Aortic smooth muscle cell (primary cell): ENCODE measurements around the gene PAXX. TPM values are rescaled to one million over a fixed set of nuclear protein-coding genes. Genes with fewer than 3 reads are reported as not detected.

Experiments used
- total RNA-seq: library from RNA; depleted of rRNA; stranded (reverse); fragments of >200 nt; gene quantifications from 2 replicates; pipeline ENCODE4 v1.2.3, GENCODE V29; 2014

The PAXX gene, protein sequence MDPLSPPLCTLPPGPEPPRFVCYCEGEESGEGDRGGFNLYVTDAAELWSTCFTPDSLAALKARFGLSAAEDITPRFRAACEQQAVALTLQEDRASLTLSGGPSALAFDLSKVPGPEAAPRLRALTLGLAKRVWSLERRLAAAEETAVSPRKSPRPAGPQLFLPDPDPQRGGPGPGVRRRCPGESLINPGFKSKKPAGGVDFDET
- 11.6 and 15.6 TPM in 2 replicates for total RNA-seq

DNA sequence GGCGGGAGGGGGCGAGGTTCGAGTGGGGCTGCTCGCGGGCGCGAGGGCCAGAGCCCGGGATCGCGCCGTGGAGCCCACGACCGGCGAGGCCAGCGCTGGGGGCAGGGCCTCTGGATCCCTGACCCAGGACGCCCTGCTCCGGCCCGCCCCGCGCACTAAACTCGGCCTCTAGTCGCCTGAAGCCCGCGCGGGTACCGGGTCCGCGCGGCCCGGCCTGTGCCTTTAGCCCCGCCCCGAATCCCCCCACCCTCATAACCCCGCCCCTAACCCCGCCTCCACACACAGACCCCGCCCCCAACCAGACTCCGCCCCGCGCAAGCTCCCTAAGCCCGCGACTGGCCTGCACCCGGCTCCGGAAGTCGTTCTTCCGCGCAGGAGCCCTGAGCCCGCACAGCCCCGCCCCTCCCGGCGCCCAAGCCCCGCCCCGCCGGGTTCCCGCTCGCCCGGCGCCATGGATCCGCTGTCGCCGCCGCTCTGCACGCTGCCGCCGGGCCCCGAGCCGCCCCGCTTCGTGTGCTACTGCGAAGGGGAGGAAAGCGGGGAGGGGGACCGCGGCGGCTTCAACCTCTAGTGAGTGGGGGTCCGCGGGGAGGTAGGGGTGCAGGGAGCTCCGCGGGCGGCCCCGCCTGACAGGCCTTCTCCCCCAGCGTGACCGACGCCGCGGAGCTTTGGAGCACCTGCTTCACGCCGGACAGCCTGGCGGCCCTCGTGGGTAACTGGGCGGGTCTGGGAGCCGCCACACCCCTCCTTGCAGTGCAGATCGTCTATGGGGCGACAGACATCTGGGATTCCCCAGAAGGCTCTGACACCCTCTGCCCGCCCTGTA lies at the start of gene PAXX:
PAXX (plus strand) TSS at position 430 of the 826 bp plus-strand sequence; CDS start at position 452, 22 bp downstream.

DNA sequence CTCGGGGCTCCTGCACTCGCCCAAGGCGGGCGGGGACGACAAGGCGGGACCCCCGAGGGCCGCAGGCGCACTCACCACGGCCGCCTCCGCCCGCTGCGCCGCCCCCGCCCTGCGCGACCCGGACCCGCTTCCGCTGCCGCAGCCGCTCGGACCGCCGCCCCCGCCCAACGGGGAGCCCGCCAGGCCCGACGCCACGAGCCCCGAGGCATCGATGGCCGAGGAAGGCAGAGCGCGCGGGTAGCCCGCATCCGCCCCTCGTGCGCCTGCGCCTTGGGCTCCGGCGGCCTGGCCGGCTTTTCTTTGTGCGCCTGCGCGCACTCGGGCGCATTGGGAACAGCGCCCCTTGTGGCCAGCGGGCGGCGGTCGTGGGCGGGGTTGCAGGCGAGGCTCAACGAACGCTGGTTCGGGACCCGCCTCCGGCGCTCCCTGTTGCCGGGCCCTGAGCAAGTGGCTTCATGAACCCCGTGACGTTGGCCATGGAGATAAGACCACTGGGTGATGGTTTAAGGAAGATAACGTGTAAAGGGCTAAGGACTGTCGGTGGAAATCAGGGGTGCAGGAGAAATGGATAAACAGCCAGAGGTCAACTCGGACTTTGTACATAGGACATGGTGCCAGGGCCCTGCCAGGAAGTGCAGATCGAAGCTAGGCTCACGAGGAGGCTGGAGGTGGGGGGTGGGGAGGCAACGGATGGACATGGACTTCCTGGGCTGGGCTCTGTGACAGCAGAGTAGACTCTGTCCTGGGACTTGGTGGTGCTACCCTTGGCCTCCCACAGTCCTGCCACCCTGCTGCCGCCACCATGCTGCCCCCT lies 47.5 kb upstream of the PAXX start, which contains the start of the genes C8G and FBXW5:
C8G (plus strand) TSS at position 725 of the 814 bp plus-strand sequence; CDS start at position 803, 78 bp downstream.
FBXW5 (minus strand) TSS at position 220 of the 814 bp plus-strand sequence. CDS start 655 bp downstream, outside the sequence.

DNA sequence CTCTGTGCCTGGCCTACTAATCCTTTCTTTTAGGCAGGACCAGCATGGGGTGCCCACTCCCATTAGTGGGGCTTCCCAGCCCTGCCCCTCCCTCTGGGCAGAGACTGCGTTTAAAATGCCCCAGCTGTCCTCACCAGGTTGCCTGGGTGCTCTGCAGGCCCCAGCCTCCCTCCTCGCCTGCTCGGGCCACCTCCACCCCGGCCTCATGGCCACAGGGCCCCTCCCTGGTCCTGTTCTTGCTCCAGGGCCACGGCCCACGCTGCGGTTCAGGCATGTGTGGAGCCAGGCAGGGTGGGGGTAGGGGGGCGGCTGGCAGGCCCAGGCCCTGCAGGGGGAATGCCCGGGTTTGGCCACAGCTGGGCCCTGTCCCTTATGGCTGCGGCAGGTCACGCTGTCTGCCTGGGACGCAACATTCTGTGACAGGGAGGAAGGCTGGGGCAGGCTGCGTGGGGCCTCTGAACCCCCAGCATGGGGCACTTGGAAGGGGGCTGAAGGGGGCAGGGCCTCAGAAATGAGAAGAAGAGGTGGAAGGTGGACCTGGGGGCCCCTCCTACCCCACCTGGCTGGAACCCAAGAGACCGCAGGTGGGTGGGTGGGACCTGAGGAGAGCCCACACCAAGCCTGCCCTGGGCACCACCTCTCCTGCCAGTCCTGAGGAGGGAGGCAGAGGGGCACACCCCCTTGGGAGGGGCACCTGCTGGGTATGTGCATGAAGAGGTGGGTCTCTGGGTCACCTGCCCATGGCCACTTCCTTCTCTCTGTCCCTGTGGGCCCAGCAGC lies 40.5 kb upstream of the PAXX start, which contains the start of gene LCN12:
LCN12 (plus strand) TSS at position 733 of the 780 bp plus-strand sequence. CDS start 55 bp downstream, outside the sequence.

DNA sequence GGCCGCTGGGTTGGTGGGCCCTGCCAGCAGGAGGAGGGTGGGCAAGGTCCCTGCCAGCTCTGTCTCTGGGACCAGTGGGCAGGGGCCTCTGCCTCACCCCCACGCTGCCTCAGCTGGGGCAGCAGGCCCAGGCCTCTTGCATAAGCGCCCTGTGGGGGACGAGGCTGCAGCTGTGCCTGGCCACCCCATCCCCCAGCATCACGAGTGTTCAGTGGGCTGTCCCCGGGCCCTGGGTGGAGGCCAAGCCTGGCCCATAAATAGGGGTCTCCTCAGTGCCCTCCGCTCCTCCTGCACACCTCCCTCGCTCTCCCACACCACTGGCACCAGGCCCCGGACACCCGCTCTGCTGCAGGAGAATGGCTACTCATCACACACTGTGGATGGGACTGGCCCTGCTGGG lies 15.0 kb upstream of the PAXX start, which contains the start of gene PTGDS:
PTGDS (plus strand) TSS at position 282 of the 400 bp plus-strand sequence; CDS start at position 357, 75 bp downstream.

DNA sequence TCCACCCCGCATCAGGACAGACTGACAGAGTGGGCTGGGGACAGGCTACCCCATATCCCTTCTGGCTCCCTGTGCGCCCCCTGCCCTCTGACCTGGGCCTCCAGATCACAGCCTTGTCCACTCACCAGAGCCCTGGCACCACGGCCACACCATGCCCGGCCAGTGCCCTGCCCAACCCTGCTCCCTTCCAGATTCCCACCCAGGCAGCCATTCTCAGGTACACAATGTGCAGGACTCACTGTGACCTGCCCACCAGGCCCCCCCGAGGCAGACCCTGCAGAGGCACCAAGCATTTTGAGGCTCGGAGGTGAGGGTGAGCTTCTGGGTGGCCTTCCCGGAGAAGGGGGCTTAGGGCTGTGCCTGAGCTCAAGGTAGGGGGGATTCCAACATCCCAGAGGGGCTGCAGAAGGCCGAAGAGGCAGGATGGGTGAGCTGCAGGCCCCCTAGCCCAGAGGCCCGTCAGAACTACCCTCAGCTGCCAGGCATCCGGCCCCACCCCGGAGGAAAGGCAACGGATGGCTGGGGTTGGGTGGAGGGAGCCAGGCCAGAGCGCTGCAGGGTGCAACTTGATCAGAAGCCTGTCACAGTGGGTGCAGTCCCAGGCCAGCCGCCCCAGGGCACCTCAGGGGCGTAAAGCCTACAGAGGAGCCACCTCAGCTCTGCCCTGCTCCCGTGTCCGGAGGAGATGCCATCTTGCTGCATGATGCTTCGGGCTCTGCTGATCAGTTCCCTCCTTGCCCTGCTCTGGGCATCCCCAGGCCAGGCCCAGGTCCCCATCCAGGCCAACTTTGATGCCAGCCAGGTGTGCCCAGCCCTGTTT lies 9.8 kb upstream of the PAXX start, which contains the start of gene LCNL1:
LCNL1 (plus strand) TSS at position 762 of the 820 bp plus-strand sequence. CDS start 594 bp downstream, outside the sequence.

DNA sequence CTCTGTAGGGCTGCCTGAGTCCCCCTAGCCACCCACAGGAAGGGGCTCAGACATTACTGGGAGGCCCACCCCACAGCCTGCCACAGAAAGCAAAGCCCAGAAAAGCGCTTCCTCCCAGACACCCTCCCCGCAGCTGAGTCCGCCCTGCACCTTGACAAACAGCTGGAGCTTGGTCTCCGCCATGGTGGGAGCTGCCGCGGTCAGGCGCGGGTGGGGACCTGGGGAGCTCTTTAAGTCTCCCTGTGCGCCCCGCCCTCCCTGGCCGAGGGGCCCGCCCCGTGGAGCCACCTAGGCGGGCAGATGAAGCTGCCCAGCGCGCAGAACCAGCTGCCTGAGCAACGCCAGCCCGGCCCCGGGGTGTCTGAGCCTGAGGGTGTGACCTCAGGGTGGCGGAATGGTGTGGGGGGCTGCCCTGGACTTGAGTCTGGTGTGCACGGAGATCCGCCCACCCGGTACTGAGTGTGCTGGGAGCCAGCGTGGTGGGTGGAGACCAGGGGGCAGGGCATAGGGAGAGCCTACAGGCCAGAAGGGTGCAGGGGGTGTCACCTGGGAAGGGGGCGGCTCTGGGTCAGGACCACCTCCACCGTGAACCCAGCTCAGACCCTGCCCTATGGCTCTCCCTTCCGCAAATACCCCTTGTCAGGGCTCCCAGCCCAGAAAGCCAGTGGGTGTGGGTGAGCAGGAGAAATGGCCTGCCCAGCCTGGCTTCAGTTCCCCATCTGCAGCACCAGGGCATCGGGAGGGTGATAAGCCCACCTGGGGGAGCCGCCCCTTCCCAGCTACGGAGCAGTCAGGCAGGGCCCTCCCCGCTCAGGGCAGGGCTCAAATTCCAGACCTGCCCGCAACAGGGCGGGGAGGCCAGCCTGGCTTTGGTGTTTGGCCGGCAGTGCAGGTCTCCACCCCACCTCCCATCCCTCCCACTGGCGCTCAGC lies 4.4 kb downstream of the PAXX start, which contains the start of gene CLIC3:
CLIC3 (minus strand) TSS at position 208 of the 932 bp plus-strand sequence; CDS start at position 183, 25 bp downstream.

DNA sequence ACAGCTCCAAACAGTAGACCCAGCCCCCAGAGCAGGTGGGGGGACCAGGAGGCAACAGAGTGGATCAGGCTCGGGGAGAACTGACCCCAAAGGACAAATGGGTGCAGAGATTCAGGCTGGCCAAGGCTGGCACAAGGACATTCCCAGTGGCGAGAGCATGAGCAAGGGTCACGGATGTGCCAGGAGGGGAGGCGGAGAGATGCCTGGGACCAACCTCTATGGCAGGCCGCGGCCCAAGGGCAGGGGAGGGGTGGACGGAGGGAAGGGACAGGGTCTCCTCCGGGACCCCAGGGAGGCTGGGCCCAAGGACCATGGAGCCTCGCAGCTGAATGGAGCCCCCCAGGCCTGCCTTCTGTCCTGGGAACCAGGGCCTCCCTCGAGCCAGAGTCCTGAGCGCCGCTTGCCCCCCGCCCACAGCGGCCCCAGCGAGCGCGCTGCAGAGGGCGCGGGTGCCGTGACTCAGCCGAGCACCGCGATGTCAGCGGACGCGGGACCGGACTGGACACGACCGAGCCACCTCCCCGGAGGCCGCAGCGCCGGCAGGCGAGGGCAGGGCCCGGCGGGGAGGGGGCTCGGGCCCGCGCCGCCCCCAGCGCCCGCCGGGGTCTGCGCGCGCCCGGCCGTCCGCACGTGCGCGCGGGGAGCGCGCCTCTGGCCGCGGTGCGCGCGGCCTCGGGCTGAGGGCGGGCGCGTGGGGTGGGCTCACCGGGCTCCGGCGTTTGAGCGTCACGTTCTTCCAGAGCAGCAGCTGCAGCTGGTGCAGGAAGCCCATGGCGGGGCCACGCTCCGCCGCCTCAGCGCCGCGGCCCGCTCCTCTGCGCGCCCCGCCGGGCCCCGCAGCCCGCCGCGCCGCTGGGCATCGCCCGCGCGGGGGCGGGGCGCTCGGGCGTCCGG lies 35.4 kb downstream of the PAXX start, which contains the start of gene ABCA2:
ABCA2 (minus strand) TSS at position 869 of the 894 bp plus-strand sequence; CDS start at position 772, 97 bp downstream.

DNA sequence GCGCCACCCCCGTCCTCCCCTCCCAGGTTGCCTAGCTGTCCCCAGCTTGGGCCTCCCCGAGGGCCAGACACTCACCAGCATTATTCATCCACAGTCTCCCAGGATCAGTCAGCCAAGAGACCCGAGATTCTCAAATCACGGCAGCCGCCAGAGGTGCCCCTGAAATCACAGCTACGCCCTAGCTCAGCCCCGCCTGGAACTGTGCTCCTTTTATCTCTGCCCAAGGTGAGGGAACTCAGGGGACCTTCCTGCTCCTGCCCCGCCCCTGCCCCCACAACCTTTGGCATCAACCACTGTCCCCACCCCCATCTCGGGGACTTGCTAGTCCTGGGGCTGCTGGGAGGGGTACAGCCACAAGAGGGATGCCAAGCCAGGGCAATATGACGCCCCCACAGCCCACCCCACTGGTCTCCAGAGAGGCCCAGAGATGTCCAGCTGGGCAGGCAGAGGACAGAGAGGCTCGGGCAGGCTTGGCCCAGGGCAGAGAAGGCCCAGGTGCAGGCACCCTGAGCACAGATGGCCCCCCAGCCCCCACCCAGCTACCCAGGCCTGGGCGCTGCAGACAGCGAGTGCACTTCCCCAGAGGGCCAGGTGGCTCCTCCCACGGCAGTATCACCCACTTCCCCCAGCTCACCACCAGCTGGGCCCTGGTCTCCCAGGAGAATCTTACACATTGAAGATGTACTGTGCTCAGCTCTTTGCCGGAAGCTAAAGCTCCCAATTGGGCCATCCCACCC lies 39.9 kb downstream of the PAXX start, which contains the start of gene FUT7:
FUT7 (minus strand) TSS at position 185 of the 737 bp plus-strand sequence; CDS start at position 88, 97 bp downstream.

Other genes starting within 250 kb of the PAXX start
- gene LCN10, start 249.5 kb upstream of the PAXX start, total RNA-seq = not detected in 2 replicates
- gene LCN6, start 243.9 kb upstream of the PAXX start, total RNA-seq = not detected in 2 replicates
- gene LCN8, start 234.2 kb upstream of the PAXX start, total RNA-seq = not detected in 2 replicates
- not detected in 2 replicates for gene LCN15, start 227.9 kb upstream of the PAXX start, total RNA-seq
- gene TMEM141, start 201.1 kb upstream of the PAXX start, total RNA-seq = 66.0 and 77.2 TPM in 2 replicates
- gene CCDC183, start 196.1 kb upstream of the PAXX start, total RNA-seq = 0.19 and 0.26 TPM in 2 replicates
- 57.2 and 62.2 TPM in 2 replicates for gene RABL6, start 184.5 kb upstream of the PAXX start, total RNA-seq
- 1.1 TPM in 2 replicates for gene AJM1, start 149.9 kb upstream of the PAXX start, total RNA-seq
- 161 and 208 TPM in 2 replicates for gene PHPT1, start 143.0 kb upstream of the PAXX start, total RNA-seq
- gene MAMDC4, start 140.1 kb upstream of the PAXX start, total RNA-seq = 0.40 and 0.68 TPM in 2 replicates
- gene EDF1, start 126.1 kb upstream of the PAXX start, total RNA-seq = 511 and 536 TPM in 2 replicates
- 6.6 and 11.6 TPM in 2 replicates for gene TRAF2, start 105.9 kb upstream of the PAXX start, total RNA-seq
- gene FBXW5, start 47.7 kb upstream of the PAXX start, total RNA-seq = 144 and 185 TPM in 2 replicates
- gene C8G, start 47.2 kb upstream of the PAXX start, total RNA-seq = 0.13 and 0.44 TPM in 2 replicates
- gene LCN12, start 40.1 kb upstream of the PAXX start, total RNA-seq = 0.26 and 0.37 TPM in 2 replicates
- gene PTGDS, start 14.9 kb upstream of the PAXX start, total RNA-seq = 9.8 and 21.8 TPM in 2 replicates
- gene LCNL1, start 9.4 kb upstream of the PAXX start, total RNA-seq = 0.44 and 1.6 TPM in 2 replicates
- gene CLIC3, start 4.1 kb downstream of the PAXX start, total RNA-seq = 4.8 and 5.2 TPM in 2 replicates
- 33.4 and 40.3 TPM in 2 replicates for gene ABCA2, start 35.8 kb downstream of the PAXX start, total RNA-seq
- gene FUT7, start 39.7 kb downstream of the PAXX start, total RNA-seq = not detected in 2 replicates
- 21.4 and 28.4 TPM in 2 replicates for gene NPDC1, start 53.8 kb downstream of the PAXX start, total RNA-seq
- not detected in 2 replicates for gene ENTPD2, start 61.6 kb downstream of the PAXX start, total RNA-seq
- gene SAPCD2, start 78.1 kb downstream of the PAXX start, total RNA-seq = 5.1 and 7.7 TPM in 2 replicates
- 14.0 and 19.0 TPM in 2 replicates for gene UAP1L1, start 85.1 kb downstream of the PAXX start, total RNA-seq
- 84.3 and 90.3 TPM in 2 replicates for gene MAN1B1, start 94.6 kb downstream of the PAXX start, total RNA-seq
- 83.8 and 87.8 TPM in 2 replicates for gene DPP7, start 122.3 kb downstream of the PAXX start, total RNA-seq
- gene GRIN1, start 146.7 kb downstream of the PAXX start, total RNA-seq = 0.06 and 0.13 TPM in 2 replicates
- not detected in 2 replicates for gene LRRC26, start 177.6 kb downstream of the PAXX start, total RNA-seq
- not detected in 2 replicates for gene TMEM210, start 179.6 kb downstream of the PAXX start, total RNA-seq
- gene ANAPC2, start 196.1 kb downstream of the PAXX start, total RNA-seq = 21.9 and 23.6 TPM in 2 replicates
- gene SSNA1, start 196.3 kb downstream of the PAXX start, total RNA-seq = 73.2 and 78.1 TPM in 2 replicates
- 5.2 and 5.8 TPM in 2 replicates for gene TPRN, start 208.3 kb downstream of the PAXX start, total RNA-seq
- 28.7 and 34.1 TPM in 2 replicates for gene TMEM203, start 213.2 kb downstream of the PAXX start, total RNA-seq
- 3.1 and 3.3 TPM in 2 replicates for gene NDOR1, start 213.3 kb downstream of the PAXX start, total RNA-seq
- 0.40 and 0.50 TPM in 2 replicates for gene RNF208, start 229.8 kb downstream of the PAXX start, total RNA-seq
- gene CYSRT1, start 232.8 kb downstream of the PAXX start, total RNA-seq = 0.87 and 1.2 TPM in 2 replicates
- gene RNF224, start 235.1 kb downstream of the PAXX start, total RNA-seq = 0.12 and 0.13 TPM in 2 replicates
- 0.06 and 0.13 TPM in 2 replicates for gene SLC34A3, start 238.5 kb downstream of the PAXX start, total RNA-seq
- gene TUBB4B, start 248.9 kb downstream of the PAXX start, total RNA-seq = 144 and 225 TPM in 2 replicates